Fibroblast of skin of right biceps (primary cell): ENCODE measurements around the gene UBA1.

Experiments used
- DNase-seq: peaks from one replicate; pipeline ENCODE4 v3.0.0-alpha.2; 2013

The UBA1 gene

GRCh38 chrX:47170861-47171692 lies 22.6 kb upstream of the UBA1 start:
- DNase-seq: no peak

GRCh38 chrX:47171996-47172395 lies 21.6 kb upstream of the UBA1 start:
- DNase-seq: no peak

- no peak for DNase-seq
Measured at GRCh38 chrX:47172549-47172948, 21.1 kb upstream of the UBA1 start.

GRCh38 chrX:47172971-47173792 lies 20.4 kb upstream of the UBA1 start:
- no peak for DNase-seq

- no peak for DNase-seq
Measured at GRCh38 chrX:47174376-47174775, 19.3 kb upstream of the UBA1 start.

GRCh38 chrX:47174846-47175587 lies 18.6 kb upstream of the UBA1 start:
- DNase-seq: no peak

- DNase-seq: no peak
Measured at GRCh38 chrX:47175588-47175980, 18.0 kb upstream of the UBA1 start.

GRCh38 chrX:47176101-47176740 lies 17.4 kb upstream of the UBA1 start:
- no peak for DNase-seq

- no peak for DNase-seq
Measured at GRCh38 chrX:47177079-47177478, 16.6 kb upstream of the UBA1 start.

GRCh38 chrX:47178337-47178736 lies 15.3 kb upstream of the UBA1 start:
- no peak for DNase-seq

GRCh38 chrX:47179221-47179927 lies 14.3 kb upstream of the UBA1 start:
- DNase-seq: no peak

- DNase-seq: no peak
Measured at GRCh38 chrX:47179928-47180255, 13.7 kb upstream of the UBA1 start.

- DNase-seq: no peak
Measured at GRCh38 chrX:47180346-47180745, 13.3 kb upstream of the UBA1 start.

- DNase-seq: no peak
Measured at GRCh38 chrX:47181301-47181700, 12.3 kb upstream of the UBA1 start.

- no peak for DNase-seq
Measured at GRCh38 chrX:47182106-47182700, 11.4 kb upstream of the UBA1 start.

GRCh38 chrX:47184486-47184885 lies 9.1 kb upstream of the UBA1 start:
- DNase-seq: no peak

- no peak for DNase-seq
Measured at GRCh38 chrX:47185241-47185640, 8.4 kb upstream of the UBA1 start.

GRCh38 chrX:47186096-47186740 lies 7.4 kb upstream of the UBA1 start:
- DNase-seq: no peak

- no peak for DNase-seq
Measured at GRCh38 chrX:47187106-47187677, 6.4 kb upstream of the UBA1 start.

- no peak for DNase-seq
Measured at GRCh38 chrX:47189906-47190305, 3.7 kb upstream of the UBA1 start.
